Inflammatory macrophage treated with lipopolysaccharide for 1 hour (primary cell): ENCODE measurements around the gene CST8.

Experiments used
- DNase-seq, 2 donors: peaks; one replicate each; pipeline ENCODE4 v3.0.0-alpha.2; 2020 to 2022

CST8 gene

DNA sequence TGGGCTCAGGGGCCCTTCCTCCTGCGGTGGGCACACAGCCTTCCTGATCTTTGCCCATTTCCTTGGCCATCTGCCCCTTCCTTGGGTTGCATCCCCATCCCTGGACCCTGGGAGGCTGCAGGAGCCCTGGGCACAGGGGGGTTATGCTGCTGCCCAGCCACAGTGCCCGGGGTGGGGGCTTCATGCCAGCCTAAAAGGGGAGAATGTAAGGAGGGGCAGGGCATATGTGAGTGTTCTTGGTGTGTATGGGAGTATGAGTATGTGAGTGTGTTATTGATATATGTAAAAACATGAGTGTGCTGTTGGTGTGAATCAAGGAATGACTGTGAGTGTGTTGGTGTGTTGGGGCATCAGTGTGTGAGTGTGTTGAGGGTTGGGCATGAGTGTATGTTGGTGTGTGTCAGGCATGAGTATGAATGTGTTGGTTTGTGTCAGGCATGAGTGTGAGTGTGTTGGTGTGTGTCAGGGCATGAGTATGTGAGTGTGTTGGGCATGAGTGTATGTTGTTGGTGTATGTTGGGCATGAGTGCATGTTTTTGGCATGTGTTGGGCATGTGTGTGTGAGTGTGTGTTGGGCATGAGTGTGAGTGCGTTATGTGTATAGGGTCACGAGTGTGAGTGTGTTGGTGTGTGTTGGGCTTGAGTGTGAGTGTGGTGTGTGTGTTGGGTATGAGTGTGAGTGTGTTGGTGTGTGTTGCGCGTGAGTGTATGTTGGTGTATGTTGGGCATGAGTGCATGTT is 14.7 kb upstream of the CST8 start:
- no peak for DNase-seq

- DNase-seq = no peak
These were observed 13.7 kb upstream of the CST8 start for GRCh38 chr20:23477223-23477622.

GRCh38 chr20:23479043-23479442 is 11.9 kb upstream of the CST8 start:
- DNase-seq = no peak

- DNase-seq = no peak
These were observed 8.8 kb upstream of the CST8 start for GRCh38 chr20:23482138-23482537.

GRCh38 chr20:23484081-23484480 is 6.8 kb upstream of the CST8 start:
- no peak for DNase-seq

- DNase-seq = no peak
These were observed 2.4 kb upstream of the CST8 start for GRCh38 chr20:23488470-23488869.

DNA sequence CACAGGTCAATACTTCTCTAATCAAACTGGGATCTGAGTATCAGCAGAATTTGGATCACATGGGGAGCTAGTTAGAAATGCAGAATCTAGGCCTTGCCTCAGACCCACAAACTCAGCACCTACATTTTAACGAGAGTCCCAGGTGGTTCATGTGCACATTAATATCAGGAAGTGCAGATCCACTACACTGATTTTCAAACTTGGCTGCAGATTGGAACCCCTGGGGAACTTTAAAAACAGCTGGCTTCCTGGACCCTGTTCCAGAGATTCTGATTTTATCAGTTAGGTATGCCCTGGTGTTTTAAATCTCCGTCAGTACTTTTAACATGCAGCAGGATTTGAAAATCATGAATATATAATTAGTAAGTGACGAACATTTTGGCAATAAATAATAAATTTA is 1.9 kb upstream of the CST8 start:
- no peak for DNase-seq

DNA sequence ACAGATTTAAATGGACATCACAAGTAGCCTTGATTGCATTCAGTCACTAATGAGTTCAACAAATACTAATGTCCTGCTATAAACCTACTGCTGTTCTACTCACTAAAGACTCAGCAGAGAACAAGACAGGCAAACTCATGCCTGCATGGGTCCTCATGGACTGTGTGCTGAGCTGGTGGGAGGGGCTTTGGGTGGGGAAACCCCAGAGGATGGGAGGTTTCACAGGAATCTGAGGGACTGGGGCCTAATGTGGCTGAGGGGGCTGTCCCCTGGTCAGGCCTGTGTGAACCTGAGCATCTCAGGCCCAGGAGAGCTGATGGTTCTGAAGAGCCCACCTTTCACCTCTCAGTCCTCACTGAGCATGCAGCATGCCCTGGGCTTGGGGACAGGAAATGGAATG is 1.4 kb downstream of the CST8 start:
- DNase-seq = no peak

DNA sequence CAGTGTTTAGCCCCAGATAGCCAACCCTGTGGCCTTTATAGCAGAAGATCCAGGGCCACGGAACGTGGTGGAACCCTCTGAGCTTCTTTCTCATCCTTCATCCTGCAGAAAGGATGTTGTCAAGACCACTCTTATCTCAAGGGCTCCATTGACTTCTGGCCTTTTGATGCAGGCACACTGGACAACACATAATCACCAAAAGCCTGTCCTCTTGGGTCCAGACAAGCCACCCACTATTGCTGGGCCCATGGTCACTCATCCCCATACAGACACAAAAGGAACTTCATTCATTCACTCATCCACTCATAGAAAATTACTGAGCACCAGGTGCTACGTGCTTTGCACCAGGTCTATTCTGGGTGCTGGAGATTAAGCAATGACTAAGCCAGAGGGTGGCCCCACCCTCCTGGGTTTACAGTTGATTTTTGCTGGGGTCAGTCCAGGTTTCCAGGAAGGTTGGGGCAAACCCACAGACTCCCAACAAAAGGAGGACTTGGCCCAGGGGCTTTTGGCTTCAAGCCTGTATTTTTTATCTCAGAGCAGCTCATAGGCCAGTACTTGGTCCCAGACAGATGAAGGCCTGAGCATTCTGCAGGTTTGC is 2.4 kb downstream of the CST8 start:
- DNase-seq = no peak

GRCh38 chr20:23497536-23497935 is 6.6 kb downstream of the CST8 start:
- DNase-seq = peak in 1 of 2 donors; percentile 49

DNA sequence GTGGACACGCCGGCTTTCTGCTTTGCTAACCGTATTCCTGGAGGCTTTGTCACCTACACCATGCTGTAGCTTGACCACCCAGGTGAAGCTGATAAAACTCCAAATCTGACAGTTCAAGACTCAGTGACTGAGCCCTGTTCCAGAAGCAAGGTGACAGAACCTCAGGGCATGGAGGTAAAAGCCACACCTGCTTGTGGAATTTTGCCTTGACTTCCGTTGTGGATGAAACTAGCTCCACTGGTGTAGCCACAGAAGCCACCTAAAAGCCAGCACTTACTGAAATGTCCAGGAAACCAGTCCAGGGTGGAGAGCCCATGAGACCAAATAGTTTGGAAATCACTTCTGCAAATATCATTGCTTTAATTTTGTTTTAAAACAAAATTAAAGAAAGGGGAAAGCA is 11.0 kb downstream of the CST8 start:
- no peak for DNase-seq

DNA sequence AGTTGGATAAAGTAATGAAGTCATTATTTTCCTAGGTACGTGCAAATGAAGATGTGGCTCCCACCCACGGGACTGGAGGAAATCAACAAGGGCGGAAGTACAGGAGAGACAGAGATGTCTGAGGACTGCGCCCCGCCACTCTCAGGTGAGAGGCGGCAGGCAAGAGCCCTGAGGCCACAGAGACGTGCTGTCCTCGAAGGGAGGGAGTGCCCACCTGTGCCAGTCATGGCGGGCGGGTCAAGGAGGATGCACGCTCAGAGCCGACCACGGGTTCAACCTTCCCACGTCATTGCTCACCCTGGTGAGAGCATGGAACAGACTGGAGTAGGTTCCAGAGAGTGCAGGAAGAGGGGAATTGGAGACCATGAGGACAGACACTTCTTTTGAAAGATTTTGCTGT is 12.7 kb downstream of the CST8 start:
- DNase-seq = no peak

- no peak for DNase-seq
These were observed 16.4 kb downstream of the CST8 start for GRCh38 chr20:23507346-23507745.

- DNase-seq = no peak
These were observed 17.7 kb downstream of the CST8 start for GRCh38 chr20:23508449-23509229.

GRCh38 chr20:23509247-23509913 is 18.5 kb downstream of the CST8 start:
- DNase-seq = no peak

- no peak for DNase-seq
These were observed 19.2 kb downstream of the CST8 start for GRCh38 chr20:23510000-23510590.

DNA sequence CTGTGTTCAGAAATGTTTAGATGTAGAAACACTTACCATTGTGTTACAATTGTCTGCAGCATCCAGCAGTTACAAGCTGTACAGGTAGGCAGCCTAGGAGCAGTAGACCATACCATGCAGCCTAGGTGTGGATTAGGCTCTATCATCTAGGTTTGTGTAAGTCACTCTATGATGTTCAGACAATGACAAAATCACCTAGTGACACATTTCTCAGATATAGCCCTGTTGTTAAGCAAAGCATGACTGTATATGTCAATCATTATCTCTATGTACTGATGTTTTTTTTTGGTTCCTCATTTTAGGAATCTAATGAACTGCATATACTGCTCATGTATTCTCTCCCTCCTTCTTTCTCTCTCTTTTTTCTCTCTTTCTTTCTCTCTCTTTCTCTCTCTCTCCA is 22.2 kb downstream of the CST8 start:
- DNase-seq = peak in 1 of 2 donors; percentile 16

GRCh38 chr20:23514848-23515247 is 23.9 kb downstream of the CST8 start:
- DNase-seq = no peak

- no peak for DNase-seq
These were observed 24.5 kb downstream of the CST8 start for GRCh38 chr20:23515250-23515939.

GRCh38 chr20:23517719-23518118 is 26.8 kb downstream of the CST8 start:
- DNase-seq = no peak

DNA sequence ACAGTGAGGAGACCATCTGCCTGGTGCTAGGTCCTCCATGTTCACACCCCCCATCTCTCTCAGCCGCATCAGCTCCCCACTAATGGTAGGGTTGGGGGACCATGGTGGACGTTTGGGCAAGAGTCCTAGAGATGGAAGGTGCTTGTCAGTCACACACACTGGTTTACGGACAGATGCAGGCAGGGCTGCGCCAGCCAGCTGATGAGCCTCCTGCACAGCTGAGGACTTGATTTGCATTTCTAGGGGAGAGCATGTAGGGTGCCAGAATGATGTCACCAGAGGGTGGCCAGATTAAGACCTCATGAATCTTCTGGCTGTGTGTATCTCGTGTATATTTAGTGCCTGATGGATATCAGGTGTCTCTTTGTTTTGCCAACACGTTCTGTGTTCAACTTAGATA is 28.6 kb downstream of the CST8 start:
- DNase-seq = no peak

DNA sequence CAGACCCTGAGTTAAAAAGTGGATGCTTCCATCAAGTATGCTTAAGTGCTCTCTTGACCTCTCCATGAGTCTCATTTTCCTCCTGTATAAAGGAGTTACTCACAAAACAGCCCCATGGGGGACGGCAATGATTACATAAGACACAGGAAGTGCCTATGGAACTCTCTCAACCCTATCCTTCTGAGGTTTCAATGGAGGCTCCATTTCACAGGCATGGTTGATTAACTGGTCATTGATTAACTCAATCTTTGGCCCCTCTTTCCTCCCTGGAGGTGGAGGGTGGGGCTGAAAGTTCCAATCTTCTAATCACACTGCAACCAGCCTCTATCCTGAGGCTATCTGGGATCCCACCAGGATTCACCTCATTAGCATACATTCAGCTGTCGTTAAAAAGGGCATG is 29.3 kb downstream of the CST8 start:
- no peak for DNase-seq

GRCh38 chr20:23524146-23524545 is 33.2 kb downstream of the CST8 start:
- DNase-seq = no peak
